ENCODE results near the gene EPN2.

DNA sequence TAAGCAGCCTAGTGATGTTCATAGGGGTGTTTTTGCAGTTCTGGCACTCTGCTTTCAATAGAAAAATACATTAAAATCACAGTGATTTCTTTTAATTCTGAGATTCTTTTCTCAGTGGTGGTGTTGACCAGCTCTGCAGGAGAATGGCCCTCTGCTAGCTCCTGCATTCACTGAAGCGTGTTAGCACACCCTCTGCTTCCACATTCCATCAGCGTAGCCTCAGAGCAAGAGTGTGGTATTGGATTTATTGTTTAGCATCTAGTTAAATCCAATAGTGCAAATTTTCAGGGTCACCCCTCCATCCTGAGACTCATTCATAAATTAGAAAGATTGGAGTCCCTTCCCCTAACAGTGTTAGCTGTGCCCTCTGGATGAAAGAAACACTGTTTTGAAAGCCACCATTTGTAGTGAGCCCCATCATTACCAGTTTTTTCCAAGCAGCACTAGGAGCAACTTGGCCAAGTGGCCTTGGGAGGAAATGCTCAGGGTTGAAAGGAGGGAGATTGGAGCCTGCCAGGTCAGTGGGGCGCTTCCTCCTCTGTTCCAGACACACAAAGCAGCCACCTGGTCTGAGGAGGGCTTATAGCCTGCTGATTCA, 79.7 kb downstream of the EPN2 start:
- TF ChIP-seq CTCF (IDR thresholded peaks at IDR 0.05) (no peak), POLR2AphosphoS5 (IDR thresholded peaks at IDR 0.05) (no peak)

All from esophagus muscularis mucosa (tissue), 3 donors.